Panc1 (cell line): ENCODE data around the gene VTI1A. TPM values are rescaled to one million over a fixed set of nuclear protein-coding genes. Genes with fewer than 3 reads are reported as not detected.
"Not testable (repeated sequence)": the region's sequence is repeated elsewhere in the genome, so short reads cannot be mapped to it uniquely, and the experiment has no call there.

Source experiments
- ATAC-seq: fragments of 200-7000 bp; cut with Tn5 transposase; 2 replicates; pipeline ENCODE4 v1.9.1; 2020; ENCODE audit warnings: mild to moderate bottlenecking, moderate library complexity
- BruUV-seq: library from RNA; stranded (reverse); fragments of 400-500 nt; replicated peaks from 2 replicates; lab custom pipeline; 2021; lab: Mats Ljungman, UMichigan
- CTCF ChIA-PET: fragments of 300-600 bp; sonication (Branson Sonifier 250); formaldehyde crosslinking; loops from one replicate; lab custom pipeline; 2022; ENCODE audit warnings: antibody characterized with exemption; lab: Charles Lee
- POLR2A ChIA-PET: fragments of 300-600 bp; sonication (Branson Sonifier 250); formaldehyde crosslinking; loops from one replicate; lab custom pipeline; 2022; ENCODE audit warnings: antibody characterized with exemption; lab: Charles Lee
- DNase-seq: peaks from one replicate; pipeline ENCODE4 v3.0.0-alpha.2; 2010; ENCODE audit warnings: low read depth, low spot score
- H3K27ac ChIP-seq: 2 replicates; pipeline ENCODE4 v1.5.1; 2011; ENCODE audit warnings: mild to moderate bottlenecking, low read length, inconsistent platforms
- H3K27me3 ChIP-seq: fragments of 200-500 bp; sonication (Bioruptor generic); 2 replicates; pipeline ENCODE4 v1.6.0; 2014; ENCODE audit warnings: low read length, inconsistent platforms; ENCODE audit not compliant: control insufficient read depth, insufficient read depth
- H3K36me3 ChIP-seq: fragments of 200-500 bp; sonication (Bioruptor generic); 2 replicates; pipeline ENCODE4 v1.5.1; 2014; ENCODE audit warnings: inconsistent platforms, mild to moderate bottlenecking, low read length, moderate library complexity; ENCODE audit not compliant: control insufficient read depth, insufficient read depth
- H3K4me1 ChIP-seq: 2 replicates; pipeline ENCODE4 v1.5.1; 2011; ENCODE audit warnings: inconsistent platforms, mild to moderate bottlenecking, low read length, moderate library complexity; ENCODE audit not compliant: control insufficient read depth, insufficient read depth
- H3K4me3 ChIP-seq, 2 experiments: 2 replicates each; pipeline ENCODE4 v1.5.1; 2011 to 2012; ENCODE audit warnings: low read depth in 2 of 2, low read length in 2 of 2, mild to moderate bottlenecking in 2 of 2, inconsistent platforms in 1 of 2, moderate library complexity in 1 of 2
- H3K9me3 ChIP-seq: fragments of 200-500 bp; sonication (Bioruptor generic); 2 replicates; pipeline ENCODE4 v1.5.1; 2014; ENCODE audit warnings: low read depth, mild to moderate bottlenecking, inconsistent platforms, low read length, moderate library complexity; ENCODE audit not compliant: control insufficient read depth, insufficient read depth
- POLR2AphosphoS5 ChIP-seq: IDR thresholded peaks from 2 replicates; pipeline ENCODE4 v1.6.1; 2012; ENCODE audit warnings: mild to moderate bottlenecking, low read depth, low read length, moderate library complexity
- SIN3A ChIP-seq: IDR thresholded peaks from 2 replicates; pipeline ENCODE4 v1.6.1; 2012; ENCODE audit warnings: low read depth, mild to moderate bottlenecking, low read length, moderate library complexity, borderline replicate concordance; ENCODE audit not compliant: insufficient read depth
- TCF7L2 ChIP-seq: IDR thresholded peaks from 2 replicates; pipeline ENCODE4 v1.6.1; 2011; ENCODE audit warnings: mild to moderate bottlenecking, low read depth, low read length, inconsistent platforms
- in situ Hi-C: cut with HindIII; loops from 2 replicates; pipeline ENCODE4 v1.10.0; 2016; ENCODE audit warnings: low sequenced_read_pairs, low pct_unique_long_range_greater_than_20kb
- intact Hi-C: fragments of 100-400 bp; cut with micrococcal nuclease; formaldehyde crosslinking; loops from one replicate; pipeline ENCODE4 v1.10.0; 2022; ENCODE audit not compliant: unreplicated experiment
- total RNA-seq: library from RNA; stranded (reverse); gene quantifications from one replicate; pipeline ENCODE4 v1.2.1, GENCODE V29; 2021; ENCODE audit not compliant: unreplicated experiment
- TF ChIP-seq, protein P1 (sequence below), 2 experiments: IDR thresholded peaks; 2 replicates each; pipeline ENCODE4 v1.6.1; 2011 to 2012; ENCODE audit warnings: low read depth in 2 of 2, control low read depth in 1 of 2, low read length in 1 of 2, mild to moderate bottlenecking in 1 of 2, moderate library complexity in 1 of 2; ENCODE audit not compliant: insufficient read depth in 1 of 2
- TF ChIP-seq, protein P2 (sequence below): fragments of 450-650 bp; IDR thresholded peaks from 2 replicates; pipeline ENCODE4 v1.5.1; 2017; ENCODE audit warnings: mild to moderate bottlenecking

Gene VTI1A
- total RNA-seq, 1 experiment from 2014 or later: 36.3 TPM

DNA sequence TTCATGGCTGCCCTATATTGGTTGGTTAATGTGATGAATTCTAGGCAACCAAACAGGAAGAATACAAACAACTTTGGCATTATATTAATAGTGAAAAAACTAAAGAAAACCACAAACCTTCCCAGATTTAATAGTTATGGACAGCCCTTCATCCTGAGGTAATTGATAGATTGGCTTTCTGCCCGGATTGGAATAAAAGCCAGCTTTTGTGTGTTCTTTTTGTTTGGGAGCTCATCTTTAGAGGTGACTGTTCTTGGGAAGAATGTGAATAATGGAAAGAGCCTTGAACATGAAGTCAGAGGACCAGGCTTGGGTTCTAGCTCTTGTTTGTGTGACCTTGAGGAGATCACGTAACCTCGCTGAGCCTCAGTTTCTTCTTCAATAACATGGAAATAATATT, 92.3 kb downstream of the VTI1A start:
- POLR2A ChIA-PET: no interaction called here
- in situ Hi-C loops: no loop called here

DNA sequence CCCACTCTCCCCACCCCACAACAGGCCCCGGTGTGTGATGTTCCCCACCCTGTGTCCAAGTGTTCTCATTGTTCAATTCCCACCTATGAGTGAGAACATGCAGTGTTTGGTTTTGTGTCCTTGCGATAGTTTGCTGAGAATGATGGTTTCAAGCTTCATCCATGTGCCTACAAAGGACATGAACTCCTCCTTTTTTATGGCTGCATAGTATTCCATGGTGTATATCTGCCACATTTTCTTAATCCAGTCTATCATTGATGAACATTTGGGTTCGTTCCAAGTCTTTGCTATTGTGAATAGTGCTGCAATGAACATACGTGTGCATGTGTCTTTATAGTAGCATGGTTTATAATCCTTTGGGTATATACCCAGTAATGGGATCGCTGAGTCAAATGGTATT, 95.8 kb downstream of the VTI1A start:
- intact Hi-C loops, CTCF ChIA-PET, H3K4me1 ChIP-seq: not testable (repeated sequence)

More for the DNA sequence above, 92.3 kb downstream of the VTI1A start:
- Histone ChIP-seq H3K36me3 (no peaks in the 10 kb centered on the region; the same call in 1 of the 2 replicates), H3K4me3 (no peak overlapping the region), H3K4me1 (no peaks in the 10 kb centered on the region; the same call in 1 of the 2 replicates), H3K27me3 (no peaks in the 10 kb centered on the region), H3K27ac (no peak overlapping the region), H3K9me3 (no peaks in the 10 kb centered on the region)
- TF ChIP-seq, protein P1, sequence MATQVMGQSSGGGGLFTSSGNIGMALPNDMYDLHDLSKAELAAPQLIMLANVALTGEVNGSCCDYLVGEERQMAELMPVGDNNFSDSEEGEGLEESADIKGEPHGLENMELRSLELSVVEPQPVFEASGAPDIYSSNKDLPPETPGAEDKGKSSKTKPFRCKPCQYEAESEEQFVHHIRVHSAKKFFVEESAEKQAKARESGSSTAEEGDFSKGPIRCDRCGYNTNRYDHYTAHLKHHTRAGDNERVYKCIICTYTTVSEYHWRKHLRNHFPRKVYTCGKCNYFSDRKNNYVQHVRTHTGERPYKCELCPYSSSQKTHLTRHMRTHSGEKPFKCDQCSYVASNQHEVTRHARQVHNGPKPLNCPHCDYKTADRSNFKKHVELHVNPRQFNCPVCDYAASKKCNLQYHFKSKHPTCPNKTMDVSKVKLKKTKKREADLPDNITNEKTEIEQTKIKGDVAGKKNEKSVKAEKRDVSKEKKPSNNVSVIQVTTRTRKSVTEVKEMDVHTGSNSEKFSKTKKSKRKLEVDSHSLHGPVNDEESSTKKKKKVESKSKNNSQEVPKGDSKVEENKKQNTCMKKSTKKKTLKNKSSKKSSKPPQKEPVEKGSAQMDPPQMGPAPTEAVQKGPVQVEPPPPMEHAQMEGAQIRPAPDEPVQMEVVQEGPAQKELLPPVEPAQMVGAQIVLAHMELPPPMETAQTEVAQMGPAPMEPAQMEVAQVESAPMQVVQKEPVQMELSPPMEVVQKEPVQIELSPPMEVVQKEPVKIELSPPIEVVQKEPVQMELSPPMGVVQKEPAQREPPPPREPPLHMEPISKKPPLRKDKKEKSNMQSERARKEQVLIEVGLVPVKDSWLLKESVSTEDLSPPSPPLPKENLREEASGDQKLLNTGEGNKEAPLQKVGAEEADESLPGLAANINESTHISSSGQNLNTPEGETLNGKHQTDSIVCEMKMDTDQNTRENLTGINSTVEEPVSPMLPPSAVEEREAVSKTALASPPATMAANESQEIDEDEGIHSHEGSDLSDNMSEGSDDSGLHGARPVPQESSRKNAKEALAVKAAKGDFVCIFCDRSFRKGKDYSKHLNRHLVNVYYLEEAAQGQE (IDR thresholded peaks at IDR 0.05; ENCODE audit: insufficient read depth in 1 of 2, low read depth in 2 of 2, low read length in 1 of 2): no peak
- no peak for TF ChIP-seq POLR2AphosphoS5
- TF ChIP-seq, protein P2, sequence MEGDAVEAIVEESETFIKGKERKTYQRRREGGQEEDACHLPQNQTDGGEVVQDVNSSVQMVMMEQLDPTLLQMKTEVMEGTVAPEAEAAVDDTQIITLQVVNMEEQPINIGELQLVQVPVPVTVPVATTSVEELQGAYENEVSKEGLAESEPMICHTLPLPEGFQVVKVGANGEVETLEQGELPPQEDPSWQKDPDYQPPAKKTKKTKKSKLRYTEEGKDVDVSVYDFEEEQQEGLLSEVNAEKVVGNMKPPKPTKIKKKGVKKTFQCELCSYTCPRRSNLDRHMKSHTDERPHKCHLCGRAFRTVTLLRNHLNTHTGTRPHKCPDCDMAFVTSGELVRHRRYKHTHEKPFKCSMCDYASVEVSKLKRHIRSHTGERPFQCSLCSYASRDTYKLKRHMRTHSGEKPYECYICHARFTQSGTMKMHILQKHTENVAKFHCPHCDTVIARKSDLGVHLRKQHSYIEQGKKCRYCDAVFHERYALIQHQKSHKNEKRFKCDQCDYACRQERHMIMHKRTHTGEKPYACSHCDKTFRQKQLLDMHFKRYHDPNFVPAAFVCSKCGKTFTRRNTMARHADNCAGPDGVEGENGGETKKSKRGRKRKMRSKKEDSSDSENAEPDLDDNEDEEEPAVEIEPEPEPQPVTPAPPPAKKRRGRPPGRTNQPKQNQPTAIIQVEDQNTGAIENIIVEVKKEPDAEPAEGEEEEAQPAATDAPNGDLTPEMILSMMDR: no peak
- TF ChIP-seq TCF7L2: no peak
- no peak for TF ChIP-seq SIN3A
- ATAC-seq (no peak), DNase-seq (no peak)
- CTCF ChIA-PET: no interaction called here
- BruUV-seq: no TSS peak
- intact Hi-C loops: no loop called here

DNA sequence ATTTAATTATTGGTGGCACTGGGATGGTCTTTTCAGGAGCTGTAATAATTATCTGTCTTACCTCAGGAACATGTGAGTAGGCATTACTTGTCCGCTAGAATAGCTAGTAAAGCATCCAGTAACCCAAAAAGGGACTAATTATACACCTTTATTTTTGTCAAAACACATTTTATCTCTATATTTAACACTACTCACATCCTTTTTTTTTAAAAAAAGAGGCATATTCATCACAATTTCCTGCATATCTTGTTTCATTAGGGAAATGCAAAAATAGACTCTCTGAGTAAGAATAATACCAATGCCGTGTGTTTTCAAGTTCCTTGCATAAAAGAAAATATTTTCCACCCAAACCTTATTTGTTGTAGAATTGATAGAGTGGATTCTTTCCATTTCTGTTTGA, 99.5 kb downstream of the VTI1A start:
- no TSS peak for BruUV-seq
- H3K4me1 ChIP-seq: no peaks in the 10 kb centered on the region
- H3K36me3 ChIP-seq: no peaks in the 10 kb centered on the region
- no peaks in the 10 kb centered on the region for H3K27me3 ChIP-seq
- ChIA-PET CTCF (no interaction called here), POLR2A (no interaction called here)
- H3K4me3 ChIP-seq: no peak overlapping the region
- intact Hi-C loops (no loop called here), in situ Hi-C loops (no loop called here)
- ATAC-seq (no peak), DNase-seq (no peak)
- no peak for TF ChIP-seq SIN3A
- H3K9me3 ChIP-seq: no peaks in the 10 kb centered on the region
- H3K27ac ChIP-seq: no peak overlapping the region

More for the DNA sequence above, 95.8 kb downstream of the VTI1A start:
- ATAC-seq, in situ Hi-C loops, H3K36me3 ChIP-seq, H3K4me3 ChIP-seq, BruUV-seq, H3K9me3 ChIP-seq, POLR2A ChIA-PET, H3K27ac ChIP-seq, DNase-seq, H3K27me3 ChIP-seq: not testable (repeated sequence)
